Measurements from ENCODE around the gene SLCO1B3.

- TF ChIP-seq CTCF (IDR thresholded peaks at IDR 0.05) (no peak), POLR2A (IDR thresholded peaks at IDR 0.05) (no peak)
Observed at GRCh38 chr12:20832911-20833310, 22.4 kb downstream of the SLCO1B3 start.

Data from sigmoid colon (tissue), 3 donors.